ENCODE measurements around the gene SYDE1. TPM values are rescaled to one million over a fixed set of nuclear protein-coding genes. Genes with fewer than 3 reads are reported as not detected.

Gene SYDE1
- total and polyA plus RNA-seq, 4 donors, result 0.72 to 4.2 (median 3.7) TPM

DNA sequence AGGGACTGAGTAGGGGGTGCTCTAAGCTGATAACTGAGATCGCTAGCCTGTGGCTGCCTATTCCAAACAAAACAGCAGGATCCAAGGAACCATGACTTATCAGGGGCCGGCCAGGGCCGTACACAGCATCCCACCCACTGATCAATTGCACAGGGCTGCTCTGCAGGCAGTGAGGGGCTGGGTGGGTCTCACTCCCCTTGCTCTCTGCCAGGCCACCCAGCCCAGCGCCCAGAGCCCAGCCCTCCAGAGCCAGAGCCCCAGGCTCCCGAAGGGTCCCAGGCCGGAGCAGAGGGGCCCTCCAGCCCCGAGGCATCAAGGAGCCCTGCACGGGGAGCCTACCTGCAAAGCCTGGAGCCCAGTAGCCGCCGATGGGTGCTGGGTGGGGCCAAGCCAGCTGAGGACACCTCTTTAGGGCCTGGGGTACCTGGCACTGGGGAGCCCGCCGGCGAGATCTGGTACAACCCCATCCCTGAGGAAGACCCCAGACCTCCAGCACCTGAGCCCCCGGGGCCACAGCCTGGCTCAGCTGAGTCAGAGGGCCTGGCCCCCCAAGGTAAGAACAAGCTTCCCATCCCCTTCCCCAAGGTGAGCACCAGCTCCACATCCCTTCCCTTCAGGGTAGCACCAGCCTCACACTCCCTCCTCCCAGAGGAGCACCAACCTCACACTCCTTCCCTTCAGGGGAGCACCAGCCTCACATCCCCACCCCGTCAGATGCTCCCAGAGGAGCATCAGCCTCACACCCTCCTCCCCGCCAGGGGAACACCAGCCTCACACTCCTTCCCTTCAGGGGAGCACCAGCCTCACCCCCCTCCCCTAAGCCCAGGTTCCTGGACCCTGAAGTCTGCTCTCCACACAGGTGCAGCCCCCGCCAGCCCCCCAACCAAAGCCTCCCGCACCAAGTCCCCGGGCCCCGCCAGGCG, 1.9 kb downstream of the SYDE1 start:
- Histone ChIP-seq H3K4me1 (ENCODE audit: control insufficient read depth in 4 of 4, insufficient read depth in 4 of 4, low read length in 3 of 4) (peaks cover 0 to 9% (median 1%) of the 10 kb centered on the region in 4 donors), H3K9ac (ENCODE audit: low read depth in 1 of 2, low read length in 2 of 2) (no peak overlapping the region), H3K36me3 (ENCODE audit: control insufficient read depth in 4 of 4, insufficient read depth in 3 of 4, low read depth in 1 of 4, low read length in 3 of 4) (peaks cover 0 to 8% (median 2%) of the 10 kb centered on the region in 4 donors), H3K4me3 (ENCODE audit: low read depth in 1 of 3, low read length in 3 of 3) (no peak overlapping the region), H3K9me3 (ENCODE audit: control insufficient read depth in 4 of 4, low read length in 3 of 4) (peaks cover 0 to 3% (median under 1%) of the 10 kb centered on the region in 4 donors), H3K27me3 (ENCODE audit: control insufficient read depth in 4 of 4, insufficient read depth in 4 of 4, low read length in 3 of 4) (no peaks in the 10 kb centered on the region), H3K27ac (ENCODE audit: low read depth in 1 of 2, low read length in 2 of 2) (no peak overlapping the region)
- TF ChIP-seq, protein P1, sequence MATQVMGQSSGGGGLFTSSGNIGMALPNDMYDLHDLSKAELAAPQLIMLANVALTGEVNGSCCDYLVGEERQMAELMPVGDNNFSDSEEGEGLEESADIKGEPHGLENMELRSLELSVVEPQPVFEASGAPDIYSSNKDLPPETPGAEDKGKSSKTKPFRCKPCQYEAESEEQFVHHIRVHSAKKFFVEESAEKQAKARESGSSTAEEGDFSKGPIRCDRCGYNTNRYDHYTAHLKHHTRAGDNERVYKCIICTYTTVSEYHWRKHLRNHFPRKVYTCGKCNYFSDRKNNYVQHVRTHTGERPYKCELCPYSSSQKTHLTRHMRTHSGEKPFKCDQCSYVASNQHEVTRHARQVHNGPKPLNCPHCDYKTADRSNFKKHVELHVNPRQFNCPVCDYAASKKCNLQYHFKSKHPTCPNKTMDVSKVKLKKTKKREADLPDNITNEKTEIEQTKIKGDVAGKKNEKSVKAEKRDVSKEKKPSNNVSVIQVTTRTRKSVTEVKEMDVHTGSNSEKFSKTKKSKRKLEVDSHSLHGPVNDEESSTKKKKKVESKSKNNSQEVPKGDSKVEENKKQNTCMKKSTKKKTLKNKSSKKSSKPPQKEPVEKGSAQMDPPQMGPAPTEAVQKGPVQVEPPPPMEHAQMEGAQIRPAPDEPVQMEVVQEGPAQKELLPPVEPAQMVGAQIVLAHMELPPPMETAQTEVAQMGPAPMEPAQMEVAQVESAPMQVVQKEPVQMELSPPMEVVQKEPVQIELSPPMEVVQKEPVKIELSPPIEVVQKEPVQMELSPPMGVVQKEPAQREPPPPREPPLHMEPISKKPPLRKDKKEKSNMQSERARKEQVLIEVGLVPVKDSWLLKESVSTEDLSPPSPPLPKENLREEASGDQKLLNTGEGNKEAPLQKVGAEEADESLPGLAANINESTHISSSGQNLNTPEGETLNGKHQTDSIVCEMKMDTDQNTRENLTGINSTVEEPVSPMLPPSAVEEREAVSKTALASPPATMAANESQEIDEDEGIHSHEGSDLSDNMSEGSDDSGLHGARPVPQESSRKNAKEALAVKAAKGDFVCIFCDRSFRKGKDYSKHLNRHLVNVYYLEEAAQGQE (IDR thresholded peaks at IDR 0.05), result no peak
- TF ChIP-seq SP1 (IDR thresholded peaks at IDR 0.05) (no peak), NR2F2 (IDR thresholded peaks at IDR 0.05) (no peak)
- DNase-seq (ENCODE audit: low spot score), result no peak
- WGBS, result 83% methylated on average over 21 of the region's 21 CpGs

GRCh38 chr19:15109768-15110417, 2.7 kb downstream of the SYDE1 start:
- H3K9me3 ChIP-seq (ENCODE audit: control insufficient read depth in 4 of 4, low read length in 3 of 4), result no peaks in the 10 kb centered on the region
- H3K4me1 ChIP-seq (ENCODE audit: control insufficient read depth in 4 of 4, insufficient read depth in 4 of 4, low read length in 3 of 4), result peaks cover 0 to 9% (median 1%) of the 10 kb centered on the region in 4 donors
- H3K4me3 ChIP-seq (ENCODE audit: low read depth in 1 of 3, low read length in 3 of 3), result no peak overlapping the region
- TF ChIP-seq RAD21 (IDR thresholded peaks at IDR 0.05), result no peak
- no peak for TF ChIP-seq JUND (IDR thresholded peaks at IDR 0.05)
- no peaks in the 10 kb centered on the region for H3K27me3 ChIP-seq (ENCODE audit: control insufficient read depth in 4 of 4, insufficient read depth in 4 of 4, low read length in 3 of 4)
- H3K36me3 ChIP-seq (ENCODE audit: control insufficient read depth in 4 of 4, insufficient read depth in 3 of 4, low read depth in 1 of 4, low read length in 3 of 4), result peaks cover 1 to 8% (median 5%) of the 10 kb centered on the region in 4 donors
- no peak overlapping the region for H3K9ac ChIP-seq (ENCODE audit: low read depth in 1 of 2, low read length in 2 of 2)
- no peak for DNase-seq (ENCODE audit: low spot score)
- H3K27ac ChIP-seq (ENCODE audit: low read depth in 1 of 2, low read length in 2 of 2), result no peak overlapping the region
- WGBS, result 89% methylated on average over 49 of the region's 49 CpGs

GRCh38 chr19:15110418-15110815, 3.2 kb downstream of the SYDE1 start:
- DNase-seq (ENCODE audit: low spot score), result no peak
- H3K36me3 ChIP-seq (ENCODE audit: control insufficient read depth in 4 of 4, insufficient read depth in 3 of 4, low read depth in 1 of 4, low read length in 3 of 4), result peaks cover 3 to 12% (median 5%) of the 10 kb centered on the region in 4 donors
- 94% methylated on average over 17 of the region's 17 CpGs for WGBS
- no peak for TF ChIP-seq EGR1 (IDR thresholded peaks at IDR 0.05; ENCODE audit: low read depth in 2 of 2)
- no peak for TF ChIP-seq ZBTB33 (IDR thresholded peaks at IDR 0.05)
- TF ChIP-seq HNF4G (IDR thresholded peaks at IDR 0.05), result no peak
- TF ChIP-seq RAD21 (IDR thresholded peaks at IDR 0.05), result no peak
- no peak for TF ChIP-seq CTCF (IDR thresholded peaks at IDR 0.05; ENCODE audit: low read depth, low read length, missing input control)
- TF ChIP-seq TAF1 (conservative IDR thresholded peaks at IDR 0.05), result no peak
- TF ChIP-seq, protein P2, sequence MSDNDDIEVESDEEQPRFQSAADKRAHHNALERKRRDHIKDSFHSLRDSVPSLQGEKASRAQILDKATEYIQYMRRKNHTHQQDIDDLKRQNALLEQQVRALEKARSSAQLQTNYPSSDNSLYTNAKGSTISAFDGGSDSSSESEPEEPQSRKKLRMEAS (IDR thresholded peaks at IDR 0.05), result no peak
- no peak for TF ChIP-seq FOXA2 (IDR thresholded peaks at IDR 0.05)
- TF ChIP-seq YY1 (IDR thresholded peaks at IDR 0.05), result no peak
- TF ChIP-seq, protein P1 (IDR thresholded peaks at IDR 0.05), result no peak
- no peak for TF ChIP-seq NR2F2 (IDR thresholded peaks at IDR 0.05)
- no peak for TF ChIP-seq SP1 (IDR thresholded peaks at IDR 0.05)

More at GRCh38 chr19:15110418-15110815, 3.2 kb downstream of the SYDE1 start:
- H3K4me1 ChIP-seq (ENCODE audit: control insufficient read depth in 4 of 4, insufficient read depth in 4 of 4, low read length in 3 of 4), result peaks cover 0 to 9% (median 1%) of the 10 kb centered on the region in 4 donors
- no peak overlapping the region for H3K4me3 ChIP-seq (ENCODE audit: low read depth in 1 of 3, low read length in 3 of 3)
- H3K27ac ChIP-seq (ENCODE audit: low read depth in 1 of 2, low read length in 2 of 2), result no peak overlapping the region
- no peaks in the 10 kb centered on the region for H3K27me3 ChIP-seq (ENCODE audit: control insufficient read depth in 4 of 4, insufficient read depth in 4 of 4, low read length in 3 of 4)
- H3K9ac ChIP-seq (ENCODE audit: low read depth in 1 of 2, low read length in 2 of 2), result no peak overlapping the region
- no peaks in the 10 kb centered on the region for H3K9me3 ChIP-seq (ENCODE audit: control insufficient read depth in 4 of 4, low read length in 3 of 4)
